Chondrocyte (in vitro differentiated cells): Measurements from ENCODE around the gene STIM2. TPM values are rescaled to one million over a fixed set of nuclear protein-coding genes. Genes with fewer than 3 reads are reported as not detected.

Experiments used
- DNase-seq: peaks from one replicate; pipeline ENCODE4 v3.0.0; 2021; ENCODE audit warnings: mixed read lengths, low spot score
- H3K27ac Mint-ChIP-seq: one replicate; pipeline ENCODE4 v1.8.0; 2021; ENCODE audit warnings: mild to moderate bottlenecking, moderate library complexity, mixed read lengths; ENCODE audit not compliant: unreplicated experiment
- H3K27me3 Mint-ChIP-seq: 2 replicates; pipeline ENCODE4 v1.8.0; 2021; ENCODE audit warnings: low read depth, mixed read lengths
- H3K36me3 Mint-ChIP-seq: 2 replicates; pipeline ENCODE4 v1.8.0; 2021; ENCODE audit warnings: low read depth, mixed read lengths
- H3K4me1 Mint-ChIP-seq: 2 replicates; pipeline ENCODE4 v1.8.0; 2021; ENCODE audit warnings: low read depth, mild to moderate bottlenecking, mixed read lengths
- H3K4me3 Mint-ChIP-seq: one replicate; pipeline ENCODE4 v1.8.0; 2021; ENCODE audit warnings: mild to moderate bottlenecking, moderate library complexity, mixed read lengths; ENCODE audit not compliant: unreplicated experiment
- H3K9me3 Mint-ChIP-seq: 2 replicates; pipeline ENCODE4 v1.8.0; 2021; ENCODE audit warnings: low read depth, mixed read lengths
- CTCF ChIP-seq: fragments of 200-600 bp; sonication (generic); IDR thresholded peaks from 2 replicates; pipeline ENCODE4 v1.5.0; 2021; ENCODE audit warnings: antibody characterized with exemption, mild to moderate bottlenecking, moderate library complexity
- total RNA-seq: library from RNA; stranded (reverse); gene quantifications from 3 replicates; pipeline ENCODE4 v1.2.1, GENCODE V29; 2021

The STIM2 gene
- total RNA-seq, 1 donor from 2014 or later, result 13.5 TPM

- Mint-ChIP-seq H3K4me1 (peaks cover 40% of the 10 kb centered on the region), H3K4me3 (no peak overlapping the region), H3K27ac (no peak overlapping the region), H3K27me3 (no peaks in the 10 kb centered on the region), H3K36me3 (peaks cover 1% of the 10 kb centered on the region), H3K9me3 (no peaks in the 10 kb centered on the region)
- DNase-seq, result no peak
- no peak for TF ChIP-seq CTCF
Measured at GRCh38 chr4:27007507-27007906, 146.9 kb downstream of the STIM2 start.

GRCh38 chr4:27008679-27009078 lies 148.0 kb downstream of the STIM2 start:
- no peaks in the 10 kb centered on the region for H3K27me3 Mint-ChIP-seq
- no peak for DNase-seq
- no peak overlapping the region for H3K4me3 Mint-ChIP-seq
- H3K27ac Mint-ChIP-seq, result no peak overlapping the region
- TF ChIP-seq CTCF, result no peak
- H3K36me3 Mint-ChIP-seq, result peaks cover 1% of the 10 kb centered on the region
- peaks cover 40% of the 10 kb centered on the region for H3K4me1 Mint-ChIP-seq
- no peaks in the 10 kb centered on the region for H3K9me3 Mint-ChIP-seq

GRCh38 chr4:27009539-27009938 lies 148.9 kb downstream of the STIM2 start:
- DNase-seq, result no peak
- Mint-ChIP-seq H3K4me1 (peaks cover 37% of the 10 kb centered on the region), H3K4me3 (no peak overlapping the region), H3K27me3 (no peaks in the 10 kb centered on the region), H3K27ac (no peak overlapping the region), H3K36me3 (no peaks in the 10 kb centered on the region), H3K9me3 (no peaks in the 10 kb centered on the region)
- no peak for TF ChIP-seq CTCF

- H3K4me1 Mint-ChIP-seq, result peaks cover 30% of the 10 kb centered on the region
- H3K27me3 Mint-ChIP-seq, result no peaks in the 10 kb centered on the region
- no peak overlapping the region for H3K4me3 Mint-ChIP-seq
- peak; percentile 95 for TF ChIP-seq CTCF
- no peaks in the 10 kb centered on the region for H3K36me3 Mint-ChIP-seq
- no peak for DNase-seq
- H3K27ac Mint-ChIP-seq, result peak overlapping the region; percentile 54
- no peaks in the 10 kb centered on the region for H3K9me3 Mint-ChIP-seq
Measured at GRCh38 chr4:27010334-27010940, 149.8 kb downstream of the STIM2 start.

GRCh38 chr4:27011401-27011800 lies 150.8 kb downstream of the STIM2 start:
- Mint-ChIP-seq H3K36me3 (no peaks in the 10 kb centered on the region), H3K4me1 (peaks cover 20% of the 10 kb centered on the region), H3K9me3 (no peaks in the 10 kb centered on the region), H3K4me3 (no peak overlapping the region), H3K27me3 (no peaks in the 10 kb centered on the region), H3K27ac (no peak overlapping the region)
- TF ChIP-seq CTCF, result no peak
- no peak for DNase-seq
